ENCODE measurements around the gene DIP2A.

DIP2A gene

DNA sequence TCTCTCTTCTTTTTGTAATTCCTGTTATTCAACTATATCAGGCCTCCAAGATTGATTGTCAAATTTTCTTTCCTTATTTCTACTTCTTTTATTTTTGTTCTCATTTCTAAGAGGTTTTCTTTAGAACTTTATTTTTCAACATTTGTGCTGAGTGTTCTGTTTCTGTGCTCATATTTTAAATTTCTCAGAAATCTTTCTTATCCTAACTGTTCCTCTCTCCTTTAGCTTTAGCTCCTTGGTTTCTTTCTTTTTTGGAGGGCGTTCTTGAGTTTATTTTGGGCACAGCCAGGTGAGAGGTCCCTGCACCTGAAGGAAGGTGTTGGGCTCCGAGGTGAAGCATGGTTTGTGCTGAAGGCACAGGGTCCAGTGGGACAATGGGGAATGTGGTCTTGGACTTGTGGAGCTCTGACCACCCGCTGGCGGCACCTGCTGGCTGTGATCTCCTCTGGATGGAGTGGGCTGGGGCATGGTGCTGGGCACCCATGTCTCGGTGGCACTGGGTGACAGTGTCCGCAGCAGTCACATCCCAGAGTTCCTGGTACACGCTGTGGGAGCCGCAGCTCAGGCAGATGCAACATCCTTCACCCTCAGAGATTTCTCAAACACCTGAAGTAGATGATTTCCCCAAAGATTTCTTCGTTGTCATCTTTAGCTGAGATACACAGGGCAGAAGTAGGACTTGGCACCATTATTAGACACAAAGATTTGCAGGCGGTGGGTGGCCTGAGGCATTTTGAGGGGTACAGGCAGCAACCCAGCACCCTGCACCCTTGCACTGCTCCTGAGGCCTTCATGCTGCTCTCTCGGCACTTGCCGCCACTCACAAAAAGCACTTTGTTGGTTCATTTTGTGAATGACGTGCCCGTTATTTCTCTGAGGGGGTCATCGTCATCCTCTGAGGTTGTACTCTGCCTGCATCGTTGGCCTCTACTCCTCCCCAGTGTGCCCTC lies 38.2 kb upstream of the DIP2A start:
- TF ChIP-seq POLR2A (IDR thresholded peaks at IDR 0.05; ENCODE audit: low read depth, low read length) = no peak
- no peak for FAIRE-seq
- no peak for DNase-seq (ENCODE audit: insufficient read length, low spot score)

DNA sequence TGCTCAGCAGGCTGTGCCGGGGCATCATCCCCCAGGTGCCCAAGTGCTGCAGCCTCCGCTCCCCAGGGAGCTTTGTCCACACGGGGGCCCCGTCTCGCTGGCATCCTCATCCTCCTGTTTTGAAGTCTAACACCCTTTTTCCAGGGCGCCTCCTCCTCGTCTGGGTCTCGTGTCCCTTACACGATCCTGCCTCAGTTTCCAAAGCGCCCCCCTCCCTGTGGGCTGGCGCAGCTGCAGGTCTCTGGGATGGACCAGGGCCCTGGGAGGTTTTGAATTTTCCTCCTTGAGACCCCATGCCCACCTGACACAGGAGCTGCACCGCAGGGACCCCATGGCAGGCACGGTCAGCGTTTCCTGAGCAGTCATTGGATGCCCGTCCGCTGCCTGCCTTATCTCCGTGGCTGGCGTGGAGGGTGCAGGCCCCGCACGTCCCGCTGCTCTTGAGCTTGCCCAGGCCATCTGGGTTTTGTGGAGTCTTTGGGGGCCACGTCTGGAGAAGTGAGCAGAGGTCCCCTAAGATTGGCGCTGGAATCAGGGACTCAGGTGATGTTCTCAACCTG lies 37.4 kb upstream of the DIP2A start:
- no peak for DNase-seq (ENCODE audit: insufficient read length, low spot score)
- FAIRE-seq = no peak
- TF ChIP-seq POLR2A (IDR thresholded peaks at IDR 0.05; ENCODE audit: low read depth, low read length) = no peak

DNA sequence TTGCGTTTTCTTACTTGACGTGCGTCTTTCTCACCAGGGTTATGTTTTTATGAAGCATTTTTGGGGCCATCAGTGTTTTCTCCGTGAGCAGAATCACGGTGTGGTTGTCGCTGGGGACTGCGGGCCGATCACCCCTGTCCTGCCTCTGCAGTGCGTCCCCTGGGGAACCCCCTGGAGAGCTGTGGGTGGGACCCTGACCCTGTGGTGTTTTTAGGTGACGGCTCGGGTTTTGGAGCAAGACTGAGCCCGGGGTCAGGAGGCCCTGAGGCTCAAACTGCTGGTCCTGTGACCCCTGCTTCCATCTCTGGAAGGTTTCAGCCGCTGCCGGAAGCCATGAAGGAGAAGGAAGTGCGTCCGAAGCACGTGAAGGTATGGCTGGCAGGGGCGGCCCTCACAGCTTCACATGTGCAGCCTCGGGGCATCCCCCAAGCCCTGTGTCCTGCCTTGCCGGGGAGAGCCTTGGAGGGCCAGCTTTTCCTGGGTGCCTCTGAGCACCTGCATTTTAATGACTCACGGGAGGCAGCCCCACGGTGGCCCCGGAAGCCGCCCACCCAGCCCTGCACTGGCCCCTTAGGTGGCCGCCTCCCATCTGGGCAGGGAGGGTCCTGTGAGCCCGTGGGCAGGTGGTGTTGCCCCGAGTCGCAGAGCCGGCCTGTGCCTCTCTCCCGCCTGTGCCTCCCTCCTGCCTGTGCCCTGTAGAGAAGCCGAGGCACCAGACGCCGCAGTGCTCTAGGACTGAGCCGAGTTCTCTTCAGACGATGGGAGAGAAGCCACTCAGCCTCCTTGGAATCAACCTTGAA lies 36.7 kb upstream of the DIP2A start:
- DNase-seq (ENCODE audit: insufficient read length, low spot score) (no peak), FAIRE-seq (no peak)
- TF ChIP-seq POLR2A (IDR thresholded peaks at IDR 0.05; ENCODE audit: low read depth, low read length) = no peak

DNA sequence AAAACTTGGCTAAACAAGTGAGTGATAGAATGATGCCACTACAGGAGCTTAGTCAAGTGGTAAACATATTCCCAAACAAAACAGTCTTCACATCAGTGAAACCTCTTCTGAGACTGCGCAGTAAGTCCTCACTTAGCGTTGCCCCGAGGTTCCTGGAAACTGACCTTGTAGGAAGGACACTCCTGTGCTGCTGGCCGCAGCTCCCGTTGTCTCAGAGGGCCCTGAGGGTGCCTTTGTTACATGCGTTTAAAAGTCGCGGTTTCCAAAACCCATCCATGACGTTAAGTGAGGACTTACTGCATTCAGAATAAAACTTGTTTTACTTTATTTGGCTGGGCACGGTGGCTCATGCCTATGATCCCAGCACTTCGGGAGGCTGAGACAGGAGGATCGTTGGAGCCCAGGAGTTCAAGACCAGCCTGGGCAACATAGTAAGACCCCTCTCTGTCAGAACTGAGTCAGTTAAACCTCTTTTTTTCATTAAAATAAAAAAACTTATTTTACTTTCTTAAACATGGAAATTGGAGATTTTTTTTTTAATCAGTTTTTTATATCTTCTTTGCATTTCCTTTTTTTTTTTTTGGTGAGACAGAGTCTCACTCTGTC lies 36.0 kb upstream of the DIP2A start:
- FAIRE-seq (no peak), DNase-seq (ENCODE audit: insufficient read length, low spot score) (no peak)
- TF ChIP-seq POLR2A (IDR thresholded peaks at IDR 0.05; ENCODE audit: low read depth, low read length) = no peak

DNA sequence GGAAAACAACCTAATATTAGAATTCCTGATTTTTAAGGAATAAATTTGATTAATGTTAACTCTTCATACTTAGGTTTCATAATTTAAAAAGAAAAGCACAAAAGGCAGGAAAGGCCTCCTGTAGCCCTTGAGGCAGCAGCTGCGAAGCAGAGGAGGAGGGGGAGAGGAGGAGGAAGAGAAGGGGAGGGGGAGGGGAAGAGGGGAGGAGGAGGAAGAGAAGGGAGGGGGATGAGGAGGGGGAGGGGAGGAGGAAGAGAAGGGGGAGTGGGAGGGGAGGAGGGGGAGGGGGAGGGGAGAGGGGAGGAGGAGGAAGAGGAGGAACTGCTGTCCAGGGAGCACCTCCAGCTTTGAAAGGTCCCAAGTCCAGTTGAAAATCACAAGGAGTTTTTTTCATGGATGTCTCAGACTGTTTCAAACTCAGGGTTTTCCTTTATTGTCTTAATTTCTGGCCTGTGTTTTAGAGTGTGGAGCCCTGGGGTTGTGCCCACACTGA lies 35.1 kb upstream of the DIP2A start:
- no peak for TF ChIP-seq POLR2A (IDR thresholded peaks at IDR 0.05; ENCODE audit: low read depth, low read length)
- no peak for DNase-seq (ENCODE audit: insufficient read length, low spot score)
- FAIRE-seq = no peak

DNA sequence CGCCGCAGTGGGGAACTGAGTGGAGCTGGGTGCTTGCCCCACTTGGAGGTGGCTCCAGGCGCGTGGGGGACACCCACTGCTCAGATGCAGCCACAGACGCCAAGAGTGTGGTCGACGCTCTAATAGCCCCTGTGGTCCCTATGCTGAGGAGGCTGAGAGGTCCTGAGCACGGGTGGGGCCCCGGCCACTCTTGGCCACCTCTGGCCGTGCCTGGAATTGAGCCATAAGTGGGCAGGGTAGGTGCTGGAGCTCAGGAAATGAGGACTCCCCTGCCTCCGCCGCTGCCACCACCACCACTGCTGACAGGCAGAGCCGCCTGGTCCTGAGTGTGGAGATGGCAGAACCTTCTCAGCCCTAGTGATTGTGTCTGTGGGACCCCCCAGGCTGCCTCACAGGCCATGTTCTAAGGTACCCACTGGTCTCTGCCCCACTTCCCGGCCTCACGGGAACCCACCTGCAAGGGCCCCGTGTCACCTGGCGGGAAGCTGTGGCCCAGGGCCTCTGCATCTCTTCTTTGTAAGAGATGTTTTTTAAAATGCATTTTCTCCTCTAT lies 34.6 kb upstream of the DIP2A start:
- DNase-seq (ENCODE audit: insufficient read length, low spot score) (no peak), FAIRE-seq (no peak)
- TF ChIP-seq POLR2A (IDR thresholded peaks at IDR 0.05; ENCODE audit: low read depth, low read length) = no peak

DNA sequence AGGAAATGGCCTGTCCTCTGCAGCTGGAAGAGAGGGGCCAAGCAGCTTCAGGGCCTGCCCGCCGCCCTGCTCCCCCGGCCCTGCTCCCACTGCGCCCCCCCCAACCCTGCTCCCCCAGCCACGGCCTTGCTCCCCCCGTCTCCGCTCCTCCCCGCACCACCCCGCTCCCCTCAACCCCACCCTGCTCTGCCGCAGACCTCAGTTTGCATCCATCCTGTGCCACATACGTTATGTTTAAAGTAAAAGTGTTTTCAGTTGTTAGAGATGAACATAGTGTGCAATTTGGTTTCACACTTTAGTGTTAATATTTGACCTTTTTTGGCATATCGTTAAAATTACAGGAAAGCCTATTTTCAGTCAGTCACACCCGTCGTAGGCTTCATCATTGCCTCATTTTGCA lies 34.1 kb upstream of the DIP2A start:
- DNase-seq (ENCODE audit: insufficient read length, low spot score) (no peak), FAIRE-seq (no peak)
- no peak for TF ChIP-seq POLR2A (IDR thresholded peaks at IDR 0.05; ENCODE audit: low read depth, low read length)

DNA sequence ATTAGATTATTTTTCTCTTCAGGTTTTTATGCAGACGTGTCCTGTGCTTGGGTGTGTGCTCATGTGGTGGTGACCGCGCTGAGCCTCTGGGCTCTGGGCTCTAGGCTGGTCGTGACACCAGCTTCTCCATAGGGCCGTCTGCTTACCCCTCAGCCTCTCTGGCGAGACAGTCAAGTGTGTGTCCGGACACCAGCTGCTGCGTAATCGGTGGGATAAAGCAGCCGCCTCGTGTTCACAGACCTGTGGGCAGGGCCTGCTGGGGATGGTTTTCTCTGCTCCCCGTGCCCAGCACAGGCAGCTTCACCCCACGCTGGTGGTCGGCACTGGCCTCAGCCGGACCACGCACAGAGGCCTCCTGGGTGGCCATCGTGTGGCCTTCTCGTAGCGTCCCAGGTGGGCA lies 33.6 kb upstream of the DIP2A start:
- TF ChIP-seq POLR2A (IDR thresholded peaks at IDR 0.05; ENCODE audit: low read depth, low read length) = no peak
- FAIRE-seq (no peak), DNase-seq (ENCODE audit: insufficient read length, low spot score) (no peak)

DNA sequence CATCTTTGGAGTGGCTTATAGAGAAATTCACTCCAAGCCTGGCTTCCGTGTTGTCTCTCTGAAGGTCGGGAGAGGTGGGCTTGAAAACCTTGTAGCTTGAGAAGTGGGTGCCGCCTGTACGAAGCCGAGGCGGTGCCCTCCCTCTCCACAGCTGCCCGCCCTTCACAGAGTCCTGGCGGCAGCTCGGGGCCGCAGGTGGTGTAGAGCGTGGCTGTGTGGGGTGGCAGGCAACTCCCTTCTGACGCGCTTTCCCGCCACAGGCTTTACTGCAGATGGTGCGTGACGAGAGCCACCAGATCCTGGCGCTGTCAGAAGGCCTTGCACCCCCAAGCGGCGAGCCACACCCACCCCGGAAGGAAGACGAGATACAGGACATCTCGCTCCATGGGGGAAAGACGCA lies 33.1 kb upstream of the DIP2A start:
- DNase-seq (ENCODE audit: insufficient read length, low spot score) (no peak), FAIRE-seq (no peak)
- no peak for TF ChIP-seq POLR2A (IDR thresholded peaks at IDR 0.05; ENCODE audit: low read depth, low read length)

DNA sequence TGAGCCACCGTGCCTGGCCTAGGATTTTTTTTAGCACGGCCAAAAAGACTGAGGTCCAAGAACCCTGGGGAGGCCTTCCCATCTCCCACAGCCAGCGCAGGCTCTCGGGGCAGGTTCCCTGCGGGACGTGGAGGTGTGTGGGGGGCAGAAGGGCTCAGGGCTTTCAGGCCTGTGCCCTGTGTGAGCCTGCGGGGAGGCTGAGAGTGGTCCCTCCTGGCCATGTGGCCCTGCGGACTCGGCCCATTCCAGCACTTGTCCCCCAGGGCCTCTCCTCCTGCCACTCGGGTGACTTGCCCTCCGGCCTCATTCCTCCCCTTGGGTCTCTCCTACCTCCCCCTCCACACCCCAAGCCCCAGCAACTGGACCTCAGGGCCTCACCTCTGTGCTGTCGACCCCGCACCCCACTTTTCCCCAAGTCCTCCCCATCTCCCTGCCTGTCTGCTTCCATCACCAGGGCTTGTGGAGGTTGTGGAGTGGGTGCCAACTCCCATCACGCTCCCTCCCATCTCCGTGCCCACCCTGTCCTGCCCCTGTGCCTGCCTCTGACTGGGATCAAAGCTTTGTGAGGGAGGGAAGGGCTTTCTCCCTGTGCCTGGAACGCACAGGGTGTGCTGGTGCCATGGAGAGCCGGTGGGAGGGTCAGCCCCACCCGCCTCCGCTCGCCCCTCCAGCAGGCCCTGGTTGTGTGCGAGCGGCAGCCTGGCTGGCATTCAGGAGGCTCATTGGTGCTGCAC lies 32.2 kb upstream of the DIP2A start:
- DNase-seq (ENCODE audit: insufficient read length, low spot score) (no peak), FAIRE-seq (no peak)
- no peak for TF ChIP-seq POLR2A (IDR thresholded peaks at IDR 0.05; ENCODE audit: low read depth, low read length)

DNA sequence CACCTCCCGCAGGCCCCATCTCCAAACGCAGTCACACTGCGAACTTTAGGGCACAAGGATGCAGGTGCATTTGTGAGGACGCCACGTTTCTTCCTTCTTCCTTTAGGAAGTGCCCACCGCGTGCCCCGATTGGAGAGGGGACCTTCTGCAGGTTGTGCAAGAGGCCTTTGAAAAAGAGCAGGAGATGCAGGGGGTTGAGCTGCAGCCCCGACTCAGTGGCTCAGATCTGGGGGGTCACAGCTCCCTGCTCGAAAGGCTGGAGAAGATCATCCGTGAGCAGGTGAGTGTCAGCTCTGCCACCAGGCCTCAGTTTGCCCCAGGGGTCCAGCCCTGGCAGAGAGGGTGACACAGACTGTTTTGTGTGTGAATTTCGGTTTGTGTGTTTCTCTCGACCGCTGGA lies 31.2 kb upstream of the DIP2A start:
- TF ChIP-seq POLR2A (IDR thresholded peaks at IDR 0.05; ENCODE audit: low read depth, low read length) = no peak
- no peak for DNase-seq (ENCODE audit: insufficient read length, low spot score)
- no peak for FAIRE-seq

DNA sequence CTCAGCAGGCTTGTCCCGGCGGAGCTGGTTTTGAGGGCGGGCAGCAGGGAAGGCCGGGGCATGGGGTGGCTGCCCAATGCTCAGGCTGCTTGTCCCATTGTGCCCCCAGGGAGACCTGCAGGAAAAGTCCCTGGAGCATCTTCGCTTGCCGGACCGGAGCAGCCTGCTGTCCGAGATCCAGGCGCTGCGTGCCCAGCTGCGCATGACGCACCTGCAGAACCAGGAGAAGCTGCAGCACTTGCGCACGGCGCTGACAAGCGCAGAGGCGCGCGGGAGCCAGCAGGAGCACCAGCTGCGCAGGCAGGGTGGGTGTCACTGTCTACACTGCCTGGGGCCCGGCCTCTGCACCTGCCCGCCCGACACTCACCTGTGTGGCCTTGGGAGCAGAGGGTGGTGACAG lies 30.4 kb upstream of the DIP2A start:
- FAIRE-seq (no peak), DNase-seq (ENCODE audit: insufficient read length, low spot score) (no peak)
- TF ChIP-seq POLR2A (IDR thresholded peaks at IDR 0.05; ENCODE audit: low read depth, low read length) = no peak
